Right lobe of liver (tissue), 4 donors: ENCODE data around the gene SIK2.

Experiments
- POLR2A ChIP-seq: fragments of 450-650 bp; IDR thresholded peaks from one replicate; pipeline ENCODE4 v1.6.1; 2017; ENCODE audit warnings: antibody characterized with exemption, mild to moderate bottlenecking
- TF ChIP-seq, protein P1 (sequence below), 4 donors: fragments of 200-600 bp in 3 of 4; fragments of 450-650 bp in 1 of 4; IDR thresholded peaks; one replicate each; pipeline versions ENCODE4 v1.5.1 to v1.8.0; 2016 to 2022; ENCODE audit warnings: antibody characterized with exemption in 4 of 4, mild to moderate bottlenecking in 2 of 4
- donor health status: DM: no; HTN: no; CAD: no.
- donor health status: DM: no; HTN: no; CAD: no.
- donor health status: DM: no; HTN: yes; CAD: no.

DNA sequence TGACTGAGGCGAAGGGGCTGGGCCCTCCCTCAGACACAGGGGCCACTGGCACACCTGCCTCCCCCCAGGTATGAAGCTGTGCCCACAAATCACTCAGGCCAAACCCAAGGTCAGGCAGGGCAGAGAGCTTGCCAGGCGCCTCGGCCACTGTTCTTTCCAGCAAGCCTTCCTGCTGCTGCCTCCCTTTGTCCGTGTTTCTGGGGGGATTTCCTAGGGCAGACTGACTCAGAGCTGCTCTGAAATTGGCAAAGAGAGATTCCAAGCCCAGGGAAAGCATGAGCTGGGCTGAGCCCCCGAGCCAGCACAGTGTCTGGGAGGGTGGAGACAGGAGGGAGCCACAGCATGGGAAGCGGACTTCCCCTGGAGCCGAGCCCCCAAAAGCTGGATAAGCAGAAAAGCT, 130.8 kb downstream of the SIK2 start:
- TF ChIP-seq POLR2A: no peak
- TF ChIP-seq, protein P1, sequence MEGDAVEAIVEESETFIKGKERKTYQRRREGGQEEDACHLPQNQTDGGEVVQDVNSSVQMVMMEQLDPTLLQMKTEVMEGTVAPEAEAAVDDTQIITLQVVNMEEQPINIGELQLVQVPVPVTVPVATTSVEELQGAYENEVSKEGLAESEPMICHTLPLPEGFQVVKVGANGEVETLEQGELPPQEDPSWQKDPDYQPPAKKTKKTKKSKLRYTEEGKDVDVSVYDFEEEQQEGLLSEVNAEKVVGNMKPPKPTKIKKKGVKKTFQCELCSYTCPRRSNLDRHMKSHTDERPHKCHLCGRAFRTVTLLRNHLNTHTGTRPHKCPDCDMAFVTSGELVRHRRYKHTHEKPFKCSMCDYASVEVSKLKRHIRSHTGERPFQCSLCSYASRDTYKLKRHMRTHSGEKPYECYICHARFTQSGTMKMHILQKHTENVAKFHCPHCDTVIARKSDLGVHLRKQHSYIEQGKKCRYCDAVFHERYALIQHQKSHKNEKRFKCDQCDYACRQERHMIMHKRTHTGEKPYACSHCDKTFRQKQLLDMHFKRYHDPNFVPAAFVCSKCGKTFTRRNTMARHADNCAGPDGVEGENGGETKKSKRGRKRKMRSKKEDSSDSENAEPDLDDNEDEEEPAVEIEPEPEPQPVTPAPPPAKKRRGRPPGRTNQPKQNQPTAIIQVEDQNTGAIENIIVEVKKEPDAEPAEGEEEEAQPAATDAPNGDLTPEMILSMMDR (IDR thresholded peaks at IDR 0.05): no peak
